ENCODE measurements around the gene SLC16A11.

GRCh38 chr17:7002288-7003047, 41.4 kb downstream of the SLC16A11 start:
- TF ChIP-seq, protein P1, sequence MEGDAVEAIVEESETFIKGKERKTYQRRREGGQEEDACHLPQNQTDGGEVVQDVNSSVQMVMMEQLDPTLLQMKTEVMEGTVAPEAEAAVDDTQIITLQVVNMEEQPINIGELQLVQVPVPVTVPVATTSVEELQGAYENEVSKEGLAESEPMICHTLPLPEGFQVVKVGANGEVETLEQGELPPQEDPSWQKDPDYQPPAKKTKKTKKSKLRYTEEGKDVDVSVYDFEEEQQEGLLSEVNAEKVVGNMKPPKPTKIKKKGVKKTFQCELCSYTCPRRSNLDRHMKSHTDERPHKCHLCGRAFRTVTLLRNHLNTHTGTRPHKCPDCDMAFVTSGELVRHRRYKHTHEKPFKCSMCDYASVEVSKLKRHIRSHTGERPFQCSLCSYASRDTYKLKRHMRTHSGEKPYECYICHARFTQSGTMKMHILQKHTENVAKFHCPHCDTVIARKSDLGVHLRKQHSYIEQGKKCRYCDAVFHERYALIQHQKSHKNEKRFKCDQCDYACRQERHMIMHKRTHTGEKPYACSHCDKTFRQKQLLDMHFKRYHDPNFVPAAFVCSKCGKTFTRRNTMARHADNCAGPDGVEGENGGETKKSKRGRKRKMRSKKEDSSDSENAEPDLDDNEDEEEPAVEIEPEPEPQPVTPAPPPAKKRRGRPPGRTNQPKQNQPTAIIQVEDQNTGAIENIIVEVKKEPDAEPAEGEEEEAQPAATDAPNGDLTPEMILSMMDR (IDR thresholded peaks at IDR 0.05) = no peak
- no peak for TF ChIP-seq EZH2 (IDR thresholded peaks at IDR 0.05; ENCODE audit: borderline replicate concordance, insufficient read depth, low read depth, low read length, poor library complexity, severe bottlenecking)

Data from B cell (primary cell).